Measurements from ENCODE around the gene AKAP13.
"Not testable (repeated sequence)": the region's sequence is repeated elsewhere in the genome, so short reads cannot be mapped to it uniquely, and the experiment has no call there.

Gene AKAP13

GRCh38 chr15:85412956-85413854 lies 32.8 kb downstream of the AKAP13 start:
- DNase-seq (ENCODE audit: low spot score): peak; percentile 77

- no peak for DNase-seq (ENCODE audit: low spot score)
Observed at GRCh38 chr15:85414037-85414436, 33.6 kb downstream of the AKAP13 start.

- no peak for DNase-seq (ENCODE audit: low spot score)
Observed at GRCh38 chr15:85414495-85414894, 34.1 kb downstream of the AKAP13 start.

- no peak for DNase-seq (ENCODE audit: low spot score)
Observed at GRCh38 chr15:85414991-85415390, 34.6 kb downstream of the AKAP13 start.

- no peak for DNase-seq (ENCODE audit: low spot score)
Observed at GRCh38 chr15:85415783-85416182, 35.4 kb downstream of the AKAP13 start.

- DNase-seq (ENCODE audit: low spot score): no peak
Observed at GRCh38 chr15:85417276-85417675, 36.9 kb downstream of the AKAP13 start.

GRCh38 chr15:85419161-85419560 lies 38.8 kb downstream of the AKAP13 start:
- DNase-seq (ENCODE audit: low spot score): no peak

GRCh38 chr15:85421116-85421925 lies 40.9 kb downstream of the AKAP13 start:
- DNase-seq (ENCODE audit: low spot score): peak; percentile 50

- no peak for DNase-seq (ENCODE audit: low spot score)
Observed at GRCh38 chr15:85422607-85423006, 42.2 kb downstream of the AKAP13 start.

GRCh38 chr15:85423256-85423655 lies 42.9 kb downstream of the AKAP13 start:
- DNase-seq (ENCODE audit: low spot score): no peak

GRCh38 chr15:85424154-85424553 lies 43.8 kb downstream of the AKAP13 start:
- DNase-seq (ENCODE audit: low spot score): no peak

GRCh38 chr15:85426481-85426880 lies 46.1 kb downstream of the AKAP13 start:
- no peak for DNase-seq (ENCODE audit: low spot score)

GRCh38 chr15:85427286-85428028 lies 47.1 kb downstream of the AKAP13 start:
- no peak for DNase-seq (ENCODE audit: low spot score)

GRCh38 chr15:85429522-85429921 lies 49.1 kb downstream of the AKAP13 start:
- no peak for DNase-seq (ENCODE audit: low spot score)

GRCh38 chr15:85430406-85431204 lies 50.2 kb downstream of the AKAP13 start:
- DNase-seq (ENCODE audit: low spot score): no peak

GRCh38 chr15:85439996-85440395 lies 59.6 kb downstream of the AKAP13 start:
- no peak for DNase-seq (ENCODE audit: low spot score)

- DNase-seq (ENCODE audit: low spot score): no peak
Observed at GRCh38 chr15:85440451-85440850, 60.0 kb downstream of the AKAP13 start.

- DNase-seq (ENCODE audit: low spot score): not testable (repeated sequence)
Observed at GRCh38 chr15:85441854-85442253, 61.5 kb downstream of the AKAP13 start.

- DNase-seq (ENCODE audit: low spot score): no peak
Observed at GRCh38 chr15:85443046-85443445, 62.6 kb downstream of the AKAP13 start.

- DNase-seq (ENCODE audit: low spot score): no peak
Observed at GRCh38 chr15:85443593-85444087, 63.2 kb downstream of the AKAP13 start.

GRCh38 chr15:85444122-85444745 lies 63.8 kb downstream of the AKAP13 start:
- DNase-seq (ENCODE audit: low spot score): no peak

All from hepatic stellate cell (primary cell).